OCI-LY7 (cell line): Measurements from ENCODE around the gene UBE2E1. TPM values are rescaled to one million over a fixed set of nuclear protein-coding genes. Genes with fewer than 3 reads are reported as not detected.

Source experiments
- BruUV-seq: library from RNA; stranded (reverse); fragments of 400-500 nt; replicated peaks from 2 replicates; lab custom pipeline; 2021; lab: Mats Ljungman, UMichigan
- CTCF ChIA-PET: fragments of 300-600 bp; sonication (Branson Sonifier 250); formaldehyde crosslinking; loops from one replicate; lab custom pipeline; 2022; ENCODE audit warnings: antibody characterized with exemption; ENCODE audit not compliant: unreplicated experiment; lab: Charles Lee
- POLR2A ChIA-PET: fragments of 300-600 bp; sonication (Branson Sonifier 250); formaldehyde crosslinking; loops from one replicate; lab custom pipeline; 2022; ENCODE audit warnings: antibody characterized with exemption; lab: Charles Lee
- DNase-seq: peaks from one replicate; pipeline ENCODE4 v3.0.0-alpha.2; 2015; ENCODE audit warnings: low spot score
- H2AFZ ChIP-seq: fragments of 200-600 bp; sonication (generic), shearing (Covaris generic); 2 replicates; pipeline ENCODE4 v1.6.1; 2014; ENCODE audit warnings: mild to moderate bottlenecking, antibody characterized with exemption, low read length, moderate library complexity
- H3K27ac ChIP-seq: fragments of 200-600 bp; sonication (generic); 2 replicates; pipeline ENCODE4 v1.5.1; 2014; ENCODE audit warnings: mixed run types, low read depth, mild to moderate bottlenecking, moderate library complexity, low read length, inconsistent platforms; ENCODE audit not compliant: poor library complexity, severe bottlenecking
- H3K36me3 ChIP-seq: fragments of 200-600 bp; sonication (generic); 2 replicates; pipeline ENCODE4 v1.6.1; 2014; ENCODE audit warnings: mild to moderate bottlenecking, antibody characterized with exemption, low read length, moderate library complexity, mixed read lengths; ENCODE audit not compliant: insufficient read depth
- H3K4me1 ChIP-seq: fragments of 200-600 bp; sonication (generic); 2 replicates; pipeline ENCODE4 v1.5.1; 2014; ENCODE audit warnings: mild to moderate bottlenecking, low read length; ENCODE audit not compliant: insufficient read depth, poor library complexity, severe bottlenecking
- H3K4me2 ChIP-seq: fragments of 200-600 bp; sonication (generic); 2 replicates; pipeline ENCODE4 v1.6.1; 2014; ENCODE audit warnings: mild to moderate bottlenecking, low read length
- H3K4me3 ChIP-seq: fragments of 200-600 bp; sonication (generic); 2 replicates; pipeline ENCODE4 v1.5.1; 2014; ENCODE audit warnings: mild to moderate bottlenecking, low read depth, low read length; ENCODE audit not compliant: poor library complexity, severe bottlenecking
- H3K79me2 ChIP-seq: fragments of 200-600 bp; sonication (generic); 2 replicates; pipeline ENCODE4 v1.6.1; 2016; ENCODE audit warnings: low read depth, mild to moderate bottlenecking, low read length, moderate library complexity, mixed read lengths; ENCODE audit not compliant: insufficient read depth
- H3K9me2 ChIP-seq: fragments of 200-600 bp; sonication (generic); 2 replicates; pipeline ENCODE4 v1.6.1; 2016; ENCODE audit warnings: mild to moderate bottlenecking, low read length, mixed read lengths; ENCODE audit not compliant: insufficient read depth
- H3K9me3 ChIP-seq: fragments of 200-600 bp; sonication (generic); 2 replicates; pipeline ENCODE4 v1.6.1; 2014; ENCODE audit warnings: mild to moderate bottlenecking, mixed run types, low read length, mixed read lengths
- H4K20me1 ChIP-seq: fragments of 200-600 bp; sonication (generic); 2 replicates; pipeline ENCODE4 v1.6.1; 2014; ENCODE audit warnings: mild to moderate bottlenecking, antibody characterized with exemption, low read length, moderate library complexity, mixed read lengths; ENCODE audit not compliant: insufficient read depth
- EZH2phosphoT487 ChIP-seq: fragments of 200-600 bp; sonication (generic); IDR thresholded peaks from 2 replicates; pipeline ENCODE4 v1.6.1; 2018; ENCODE audit warnings: low read depth, borderline replicate concordance, mild to moderate bottlenecking, mixed run types, antibody characterized with exemption, low read length, moderate library complexity, mixed read lengths
- intact Hi-C: fragments of 100-400 bp; cut with micrococcal nuclease; formaldehyde crosslinking; loops from one replicate; pipeline ENCODE4 v1.10.0; 2022; ENCODE audit not compliant: unreplicated experiment
- total RNA-seq, 2 experiments: library from RNA; depleted of rRNA in 1 of 2; stranded (reverse); fragments of >200 nt in 1 of 2; shearing (Covaris generic) in 1 of 2; gene quantifications; 2 replicates each; pipeline ENCODE4 v1.2.3, GENCODE V29; 2014 to 2022
- TF ChIP-seq, protein P1 (sequence below): fragments of 200-600 bp; sonication (generic); conservative IDR thresholded peaks from 2 replicates; pipeline ENCODE4 v1.5.1; 2014; ENCODE audit warnings: mild to moderate bottlenecking, antibody characterized with exemption, low read length, moderate library complexity, mixed read lengths

UBE2E1 gene
- total RNA-seq, 2 experiments from 2014 or later: 126 to 142 TPM

DNA sequence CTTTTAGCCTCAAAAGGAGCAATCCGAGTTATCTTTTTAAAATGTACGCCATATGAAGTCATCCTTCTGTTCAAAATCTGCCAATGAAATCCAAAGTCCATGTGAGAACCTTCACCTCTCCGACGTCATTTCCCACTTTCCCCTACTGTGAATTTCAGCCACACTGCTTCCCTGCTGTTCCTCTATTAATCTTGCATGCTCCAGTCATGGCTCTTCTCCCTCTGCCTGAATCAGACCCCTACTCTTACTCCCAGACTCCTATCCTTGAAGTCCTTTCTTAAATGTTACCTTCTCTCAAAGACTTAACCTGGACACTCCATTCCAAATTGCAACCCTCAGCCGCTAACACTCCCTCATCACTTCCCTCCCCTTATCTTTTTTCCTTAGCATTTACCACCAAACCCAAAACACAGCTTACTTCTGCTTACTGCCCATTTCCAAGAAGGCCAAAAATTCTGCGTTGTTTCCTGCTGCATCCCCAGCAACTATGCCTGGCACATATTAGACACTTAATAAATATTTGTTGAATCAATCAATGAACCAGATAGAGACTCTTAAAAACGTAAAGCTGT lies 109.9 kb downstream of the UBE2E1 start:
- no TSS peak for BruUV-seq
- Histone ChIP-seq H3K9me3 (no peaks in the 10 kb centered on the region), H3K36me3 (peaks cover 39% of the 10 kb centered on the region), H3K27ac (no peak overlapping the region), H3K4me2 (peak overlapping the region; percentile 86), H4K20me1 (peaks cover 27% of the 10 kb centered on the region), H2AFZ (peak overlapping the region; percentile 78; the same call in 1 of the 2 replicates), H3K9me2 (no peaks in the 10 kb centered on the region), H3K79me2 (peaks cover 39% of the 10 kb centered on the region), H3K4me1 (peaks cover 45% of the 10 kb centered on the region), H3K4me3 (peak overlapping the region; percentile 97)
- intact Hi-C loops: loop anchor here (2.0 kb wide), 1 partner anchor 107 kb away; no protein-coding TSS in a partner anchor
- POLR2A ChIA-PET: interaction anchor here (0.6 to 3.6 kb wide), 11 partner anchors 8 to 587 kb away, joined by 3 to 12 read pairs (median 4); no protein-coding TSS in a partner anchor
- CTCF ChIA-PET: no interaction called here
- TF ChIP-seq, protein P1, sequence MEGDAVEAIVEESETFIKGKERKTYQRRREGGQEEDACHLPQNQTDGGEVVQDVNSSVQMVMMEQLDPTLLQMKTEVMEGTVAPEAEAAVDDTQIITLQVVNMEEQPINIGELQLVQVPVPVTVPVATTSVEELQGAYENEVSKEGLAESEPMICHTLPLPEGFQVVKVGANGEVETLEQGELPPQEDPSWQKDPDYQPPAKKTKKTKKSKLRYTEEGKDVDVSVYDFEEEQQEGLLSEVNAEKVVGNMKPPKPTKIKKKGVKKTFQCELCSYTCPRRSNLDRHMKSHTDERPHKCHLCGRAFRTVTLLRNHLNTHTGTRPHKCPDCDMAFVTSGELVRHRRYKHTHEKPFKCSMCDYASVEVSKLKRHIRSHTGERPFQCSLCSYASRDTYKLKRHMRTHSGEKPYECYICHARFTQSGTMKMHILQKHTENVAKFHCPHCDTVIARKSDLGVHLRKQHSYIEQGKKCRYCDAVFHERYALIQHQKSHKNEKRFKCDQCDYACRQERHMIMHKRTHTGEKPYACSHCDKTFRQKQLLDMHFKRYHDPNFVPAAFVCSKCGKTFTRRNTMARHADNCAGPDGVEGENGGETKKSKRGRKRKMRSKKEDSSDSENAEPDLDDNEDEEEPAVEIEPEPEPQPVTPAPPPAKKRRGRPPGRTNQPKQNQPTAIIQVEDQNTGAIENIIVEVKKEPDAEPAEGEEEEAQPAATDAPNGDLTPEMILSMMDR: no peak
- TF ChIP-seq EZH2phosphoT487: no peak
- no peak for DNase-seq

DNA sequence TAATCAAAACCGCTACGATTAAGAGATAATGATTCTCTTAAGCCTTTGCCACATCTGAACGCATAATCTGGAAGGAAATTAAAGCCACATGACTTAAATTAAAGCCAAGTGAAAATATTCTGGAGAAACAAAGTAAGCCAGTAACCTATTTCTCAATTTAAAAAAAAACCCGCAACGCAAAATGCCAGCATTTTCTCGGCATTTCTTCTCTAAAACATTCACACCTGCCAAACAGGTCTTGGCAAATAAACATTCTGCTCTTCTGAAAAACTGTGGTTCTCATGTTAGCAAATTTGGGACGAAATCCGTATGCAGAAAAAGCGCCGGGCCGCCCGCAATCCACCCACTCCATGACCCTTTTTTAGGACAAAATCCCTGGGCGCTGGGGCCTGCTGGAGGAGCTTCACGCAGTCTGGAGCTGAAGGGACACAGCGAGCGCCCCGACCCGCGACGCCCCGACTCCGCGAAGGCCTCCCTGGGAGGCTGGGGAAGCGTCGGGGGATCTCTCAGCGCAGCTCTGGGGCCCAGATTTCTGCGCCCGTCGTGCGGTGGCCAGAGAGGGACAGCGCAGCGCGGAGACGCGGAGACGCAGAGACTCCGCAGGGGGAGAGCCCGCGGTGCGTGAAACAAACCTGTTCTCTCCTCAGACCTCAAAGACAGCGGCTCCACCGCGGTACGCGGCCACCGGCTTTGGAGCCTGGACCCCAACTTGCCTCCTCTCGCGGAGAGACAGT lies 110.6 kb downstream of the UBE2E1 start:
- Histone ChIP-seq H3K4me3 (peak overlapping the region; percentile 97), H3K36me3 (peaks cover 41% of the 10 kb centered on the region), H4K20me1 (peaks cover 27% of the 10 kb centered on the region), H3K4me2 (peak overlapping the region; percentile 86), H3K9me3 (no peaks in the 10 kb centered on the region), H2AFZ (peak overlapping the region; percentile 78), H3K79me2 (peaks cover 39% of the 10 kb centered on the region), H3K9me2 (no peaks in the 10 kb centered on the region), H3K4me1 (peaks cover 45% of the 10 kb centered on the region), H3K27ac (no peak overlapping the region)
- intact Hi-C loops: loop anchor here (2.0 kb wide), 1 partner anchor 108 kb away; no protein-coding TSS in a partner anchor
- no peak for DNase-seq
- ChIA-PET CTCF (no interaction called here), POLR2A (interaction anchor here (0.6 to 3.6 kb wide), 22 partner anchors 8 to 612 kb away, joined by 3 to 12 read pairs (median 4); no protein-coding TSS in a partner anchor)
- TF ChIP-seq, protein P1: no peak
- no peak for TF ChIP-seq EZH2phosphoT487
- BruUV-seq: TSS peak; percentile 50
